T-cell (primary cell): Measurements from ENCODE around the gene GRIK4. TPM values are rescaled to one million over a fixed set of nuclear protein-coding genes. Genes with fewer than 3 reads are reported as not detected.

Source experiments
- ATAC-seq, 4 experiments: fragments of 200-7000 bp in 3 of 4; fragments of 150-1000 bp in 1 of 4; cut with Tn5 transposase; replicated peaks in 1 of 4; 1 replicate in 3 of 4; 2 replicates in 1 of 4; pipeline ENCODE4 v1.10.0; 2021; ENCODE audit warnings: moderate library complexity in 3 of 4, mild to moderate bottlenecking in 2 of 4, moderate number of reproducible peaks in 1 of 4
- CTCF ChIA-PET, 2 donors: fragments of 300-600 bp; sonication (Branson Sonifier 250); formaldehyde crosslinking; loops; one replicate each; lab custom pipeline; 2022; ENCODE audit warnings: antibody characterized with exemption in 2 of 2; lab: Charles Lee
- POLR2A ChIA-PET, 2 donors: fragments of 300-600 bp; sonication (Branson Sonifier 250); formaldehyde crosslinking; loops; one replicate each; lab custom pipeline; 2022; ENCODE audit warnings: antibody characterized with exemption in 2 of 2; lab: Charles Lee
- DNase-seq, 35 experiments: peaks; one replicate each; pipeline versions ENCODE4 v3.0.0 to v3.0.0-alpha.2; 2013 to 2023
- H3K27ac ChIP-seq: one replicate; pipeline ENCODE4 v1.5.1; 2013; ENCODE audit warnings: low read length
- H3K27me3 ChIP-seq, 2 experiments: replicated peaks in 1 of 2; 1 replicate in 1 of 2; 2 replicates in 1 of 2; pipeline versions ENCODE4 v1.6.1 to v1.7.0; 2013; ENCODE audit warnings: low read length in 1 of 2, mixed read lengths in 1 of 2; ENCODE audit not compliant: control insufficient read depth in 2 of 2, insufficient read depth in 2 of 2; ENCODE audit errors: extremely low read depth in 1 of 2
- H3K36me3 ChIP-seq, 2 donors: 1 replicate in 1 of 2; 2 replicates in 1 of 2; pipeline versions ENCODE4 v1.6.1 to v1.7.0; 2013; ENCODE audit warnings: low read length in 1 of 2; ENCODE audit not compliant: control insufficient read depth in 2 of 2, insufficient read depth in 1 of 2; ENCODE audit errors: extremely low read depth in 1 of 2
- H3K4me1 ChIP-seq, 2 experiments: 1 replicate in 1 of 2; 2 replicates in 1 of 2; pipeline versions ENCODE4 v1.6.1 to v1.7.0; 2013; ENCODE audit warnings: low read length in 2 of 2, mixed read lengths in 1 of 2; ENCODE audit not compliant: insufficient read depth in 2 of 2, control insufficient read depth in 1 of 2; ENCODE audit errors: extremely low read depth in 1 of 2
- H3K4me3 ChIP-seq, 2 donors: 1 replicate in 1 of 2; 2 replicates in 1 of 2; pipeline versions ENCODE4 v1.5.1 to v1.7.0; 2013; ENCODE audit warnings: mild to moderate bottlenecking in 2 of 2, low read length in 1 of 2, moderate library complexity in 1 of 2; ENCODE audit not compliant: control insufficient read depth in 1 of 2; ENCODE audit errors: extremely low read depth in 1 of 2
- H3K9me3 ChIP-seq: 2 replicates; pipeline ENCODE4 v1.7.0; 2013
- H3K27ac Mint-ChIP-seq, 2 donors: one replicate each; pipeline ENCODE4 v1.8.0; 2020 to 2021; ENCODE audit warnings: mild to moderate bottlenecking in 2 of 2, mixed read lengths in 2 of 2
- H3K27me3 Mint-ChIP-seq, 2 donors: one replicate each; pipeline ENCODE4 v1.8.0; 2021 to 2022; ENCODE audit warnings: mixed read lengths in 2 of 2
- H3K36me3 Mint-ChIP-seq: one replicate; pipeline ENCODE4 v1.8.0; 2021; ENCODE audit warnings: mixed read lengths
- H3K4me1 Mint-ChIP-seq, 3 donors: one replicate each; pipeline ENCODE4 v1.8.0; 2020 to 2022; ENCODE audit warnings: mixed read lengths in 3 of 3, mild to moderate bottlenecking in 1 of 3
- H3K4me3 Mint-ChIP-seq, 3 donors: one replicate each; pipeline ENCODE4 v1.8.0; 2020 to 2022; ENCODE audit warnings: mild to moderate bottlenecking in 3 of 3, mixed read lengths in 3 of 3, moderate library complexity in 3 of 3
- H3K9me3 Mint-ChIP-seq, 3 donors: one replicate each; pipeline ENCODE4 v1.8.0; 2020 to 2022; ENCODE audit warnings: mixed read lengths in 3 of 3
- WGBS: methylation state at CpG from one replicate; pipeline ENCODE4 v1.1.5; 2013; ENCODE audit warnings: missing lambda C conversion rate; ENCODE audit not compliant: insufficient coverage; 5-methylcytosine and 5-hydroxymethylcytosine counted together
- total RNA-seq, 35 experiments: library from RNA in 6 of 35; stranded (reverse) in 6 of 35; fragments of 120-200 nt in 1 of 35; gene quantifications; one replicate each; pipeline versions ENCODE4 v1.2.1 to v1.2.4 and lab custom pipeline; 2013 to 2026

The GRIK4 gene
- total RNA-seq, 5 donors from 2014 or later (not counting 1 experiment from before 2014, with no cell fraction given): 0.09 TPM; not detected in 4

DNA sequence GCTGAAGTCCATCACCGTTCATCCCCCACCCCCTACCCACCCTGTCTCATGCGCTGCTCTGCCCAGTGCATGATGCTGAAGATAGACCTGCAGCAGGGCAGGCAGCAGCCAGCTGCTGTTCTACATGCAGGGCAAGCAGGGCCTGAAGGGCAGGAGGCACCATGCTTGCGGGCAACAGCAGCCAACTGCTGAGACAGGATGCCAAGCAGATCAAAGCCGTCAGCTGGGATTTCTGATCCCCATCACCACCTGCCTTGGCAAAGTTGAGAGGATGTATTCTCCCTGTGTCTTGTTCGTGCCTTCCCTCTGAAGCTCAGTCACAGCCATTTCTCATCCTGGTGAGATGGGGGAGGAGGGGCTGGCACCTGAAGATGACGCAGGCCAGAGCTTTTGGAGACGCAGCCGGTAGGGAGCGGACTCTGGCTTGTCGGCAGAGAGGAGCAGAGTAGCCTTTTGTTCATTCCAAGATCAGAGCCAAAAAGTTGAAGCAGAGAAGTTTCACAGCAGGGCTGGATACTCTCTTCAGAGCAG is 227.0 kb downstream of the GRIK4 start:
- CTCF ChIA-PET: no interaction called here
- Histone ChIP-seq H3K9me3 (no peaks in the 10 kb centered on the region), H3K27me3 (peaks cover 0 to 26% of the 10 kb centered on the region in 2 experiments), H3K27ac (no peak overlapping the region), H3K4me1 (no peaks in the 10 kb centered on the region), H3K4me3 (no peak overlapping the region), H3K36me3 (no peaks in the 10 kb centered on the region)
- ATAC-seq: no peak
- POLR2A ChIA-PET: no interaction called here
- Mint-ChIP-seq H3K9me3 (no peaks in the 10 kb centered on the region), H3K36me3 (no peaks in the 10 kb centered on the region), H3K4me1 (no peaks in the 10 kb centered on the region), H3K4me3 (no peak overlapping the region), H3K27ac (no peak overlapping the region), H3K27me3 (peaks cover 10 to 18% of the 10 kb centered on the region in 2 donors)
- 92% methylated on average over 5 of the region's 10 CpGs for WGBS
- no peak for DNase-seq

DNA sequence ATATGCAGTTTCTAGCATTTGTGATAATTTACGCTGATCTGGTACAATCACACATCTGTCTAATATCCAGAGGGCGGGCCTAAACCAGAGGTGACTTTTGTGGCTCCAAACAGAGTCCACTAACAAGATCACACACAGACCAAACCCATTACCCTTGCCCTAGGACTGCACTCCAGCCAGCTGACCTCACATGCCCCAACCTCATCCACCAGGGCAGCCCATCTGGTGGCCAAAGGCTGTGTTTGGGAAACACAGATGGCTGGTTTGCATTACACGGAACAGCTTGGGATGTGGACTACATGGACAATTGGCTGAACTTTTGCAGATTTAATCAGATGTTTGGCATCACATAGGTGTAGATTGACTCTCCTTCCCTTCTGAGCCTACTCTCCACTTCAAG is 228.2 kb downstream of the GRIK4 start:
- H3K27ac Mint-ChIP-seq: no peak overlapping the region
- WGBS: 30% methylated on average over 2 of the region's 3 CpGs
- peaks cover 9 to 23% of the 10 kb centered on the region in 2 donors for H3K27me3 Mint-ChIP-seq
- CTCF ChIA-PET: no interaction called here
- Histone ChIP-seq H3K4me1 (no peaks in the 10 kb centered on the region), H3K9me3 (no peaks in the 10 kb centered on the region), H3K27ac (no peak overlapping the region), H3K4me3 (no peak overlapping the region), H3K36me3 (no peaks in the 10 kb centered on the region), H3K27me3 (peaks cover 0 to 32% of the 10 kb centered on the region in 2 experiments)
- no peaks in the 10 kb centered on the region for H3K36me3 Mint-ChIP-seq
- H3K9me3 Mint-ChIP-seq: no peaks in the 10 kb centered on the region
- no peak overlapping the region for H3K4me3 Mint-ChIP-seq
- H3K4me1 Mint-ChIP-seq: no peaks in the 10 kb centered on the region
- POLR2A ChIA-PET: no interaction called here
- DNase-seq: no peak
- no peak for ATAC-seq

DNA sequence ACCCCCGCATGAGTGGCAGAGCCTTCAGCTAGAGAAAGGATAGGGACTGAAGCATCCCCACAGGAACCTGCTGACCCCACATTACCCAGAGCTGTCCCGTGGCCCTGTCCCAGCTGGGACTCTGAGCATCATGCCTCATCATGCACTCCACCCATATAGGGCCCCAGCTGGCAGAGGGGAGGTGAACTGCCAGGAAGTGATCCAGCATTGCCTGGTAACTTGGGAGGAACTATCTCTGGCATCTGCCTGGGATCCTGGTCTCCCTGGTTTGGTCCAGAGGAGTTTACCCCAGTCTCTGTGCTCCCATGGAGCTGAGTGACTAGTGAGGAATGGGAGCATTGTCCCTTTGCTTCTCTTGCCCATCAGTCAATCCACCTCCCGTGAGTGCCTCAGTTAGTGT is 228.8 kb downstream of the GRIK4 start:
- Mint-ChIP-seq H3K9me3 (no peaks in the 10 kb centered on the region), H3K27me3 (peaks cover 9 to 21% of the 10 kb centered on the region in 2 donors), H3K27ac (no peak overlapping the region), H3K36me3 (no peaks in the 10 kb centered on the region), H3K4me1 (no peaks in the 10 kb centered on the region), H3K4me3 (no peak overlapping the region)
- whole genome bisulfite sequencing: no CpG with 5 or more reads among the region's 3 CpGs
- H3K36me3 ChIP-seq: no peaks in the 10 kb centered on the region
- POLR2A ChIA-PET: no interaction called here
- H3K4me1 ChIP-seq: no peaks in the 10 kb centered on the region
- DNase-seq (no peak), ATAC-seq (no peak)
- H3K27ac ChIP-seq: no peak overlapping the region
- CTCF ChIA-PET: no interaction called here
- no peaks in the 10 kb centered on the region for H3K9me3 ChIP-seq
- peaks cover 0 to 30% of the 10 kb centered on the region in 2 experiments for H3K27me3 ChIP-seq
- H3K4me3 ChIP-seq: no peak overlapping the region

DNA sequence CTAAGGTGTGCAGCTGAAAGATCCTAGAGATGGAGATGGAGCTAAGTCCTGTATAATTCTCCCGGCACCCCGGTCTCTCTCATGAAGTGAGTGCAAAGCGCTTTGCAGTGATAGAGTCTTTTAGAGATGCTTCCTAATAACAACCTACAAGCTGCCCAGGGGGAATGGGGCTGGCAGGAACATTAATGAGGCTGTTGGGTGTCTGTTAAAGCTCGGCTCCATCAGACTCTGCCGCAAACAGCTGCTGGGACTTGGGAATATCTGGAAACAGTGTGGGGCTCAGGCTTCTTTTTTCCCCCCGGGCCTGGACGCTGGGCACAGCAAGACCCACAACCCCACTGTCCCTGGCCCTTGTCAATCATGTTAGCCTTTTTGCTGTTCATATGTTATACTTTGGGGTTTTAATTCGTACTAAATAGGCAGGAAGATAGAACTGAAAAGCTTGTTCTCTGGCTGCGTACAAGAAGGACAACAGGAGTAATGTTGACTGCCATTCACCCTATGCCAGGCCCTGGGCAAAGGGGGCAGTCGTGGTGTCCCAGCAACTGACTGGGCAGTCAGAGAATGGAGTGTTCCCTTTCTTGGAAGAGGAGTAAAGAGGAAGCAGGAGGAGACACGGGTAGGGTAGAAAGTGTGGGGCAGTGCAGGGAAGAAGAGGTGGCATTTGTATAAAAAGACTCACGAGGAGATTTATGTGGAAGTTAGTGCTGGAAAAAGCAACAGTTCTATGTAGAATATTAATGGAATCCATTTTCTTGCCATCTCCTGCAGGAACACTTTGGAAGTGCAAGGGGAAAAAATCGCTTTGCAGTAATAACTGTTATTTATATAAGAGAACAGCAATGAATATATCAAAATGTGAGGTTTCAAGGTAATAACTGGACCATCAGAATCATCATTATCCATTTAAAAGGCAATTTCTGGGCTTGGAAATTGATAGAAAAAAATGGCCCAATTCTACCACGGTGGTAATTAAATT is 232.8 kb downstream of the GRIK4 start:
- no peaks in the 10 kb centered on the region for H3K4me1 Mint-ChIP-seq
- Histone ChIP-seq H3K4me1 (no peaks in the 10 kb centered on the region), H3K36me3 (no peaks in the 10 kb centered on the region), H3K27me3 (peaks cover 0 to 29% of the 10 kb centered on the region in 2 experiments), H3K4me3 (no peak overlapping the region), H3K9me3 (no peaks in the 10 kb centered on the region), H3K27ac (no peak overlapping the region)
- DNase-seq (no peak), ATAC-seq (no peak)
- WGBS: 60% methylated on average over 6 of the region's 14 CpGs
- no peaks in the 10 kb centered on the region for H3K9me3 Mint-ChIP-seq
- H3K36me3 Mint-ChIP-seq: no peaks in the 10 kb centered on the region
- H3K4me3 Mint-ChIP-seq: no peak overlapping the region
- H3K27me3 Mint-ChIP-seq: peaks cover 13 to 24% of the 10 kb centered on the region in 2 donors
- no peak overlapping the region for H3K27ac Mint-ChIP-seq
- CTCF ChIA-PET: no interaction called here
- POLR2A ChIA-PET: no interaction called here

DNA sequence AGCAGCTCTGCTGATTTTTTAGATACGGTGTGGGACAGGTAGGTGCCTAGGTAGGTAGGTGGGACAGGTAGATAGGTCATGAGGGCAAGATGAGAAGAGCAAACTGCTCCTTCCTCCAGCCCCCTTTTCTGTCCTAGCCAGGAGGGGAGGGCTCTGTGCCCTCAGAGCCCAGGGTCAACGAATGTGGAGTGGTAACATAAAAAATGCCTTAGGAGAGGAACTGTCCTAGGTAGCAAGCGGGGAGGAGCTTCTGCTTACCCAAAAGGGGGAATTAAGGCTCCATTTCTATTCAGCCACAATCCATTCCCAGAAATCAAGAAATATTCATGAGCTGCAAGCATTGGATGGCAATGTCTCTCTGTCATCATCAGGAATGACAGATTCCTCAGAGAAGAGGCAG is 234.8 kb downstream of the GRIK4 start:
- Mint-ChIP-seq H3K4me1 (no peaks in the 10 kb centered on the region), H3K36me3 (no peaks in the 10 kb centered on the region), H3K27ac (no peak overlapping the region), H3K27me3 (peaks cover 19 to 35% of the 10 kb centered on the region in 2 donors), H3K9me3 (no peaks in the 10 kb centered on the region), H3K4me3 (no peak overlapping the region)
- POLR2A ChIA-PET: no interaction called here
- no peak overlapping the region for H3K27ac ChIP-seq
- H3K36me3 ChIP-seq: no peaks in the 10 kb centered on the region
- CTCF ChIA-PET: no interaction called here
- DNase-seq: no peak
- no peaks in the 10 kb centered on the region for H3K9me3 ChIP-seq
- no peak for ATAC-seq
- 80% methylated on average over 1 of the region's 3 CpGs for WGBS
- no peaks in the 10 kb centered on the region for H3K4me1 ChIP-seq
- peaks cover 0 to 31% of the 10 kb centered on the region in 2 experiments for H3K27me3 ChIP-seq
- no peak overlapping the region for H3K4me3 ChIP-seq

DNA sequence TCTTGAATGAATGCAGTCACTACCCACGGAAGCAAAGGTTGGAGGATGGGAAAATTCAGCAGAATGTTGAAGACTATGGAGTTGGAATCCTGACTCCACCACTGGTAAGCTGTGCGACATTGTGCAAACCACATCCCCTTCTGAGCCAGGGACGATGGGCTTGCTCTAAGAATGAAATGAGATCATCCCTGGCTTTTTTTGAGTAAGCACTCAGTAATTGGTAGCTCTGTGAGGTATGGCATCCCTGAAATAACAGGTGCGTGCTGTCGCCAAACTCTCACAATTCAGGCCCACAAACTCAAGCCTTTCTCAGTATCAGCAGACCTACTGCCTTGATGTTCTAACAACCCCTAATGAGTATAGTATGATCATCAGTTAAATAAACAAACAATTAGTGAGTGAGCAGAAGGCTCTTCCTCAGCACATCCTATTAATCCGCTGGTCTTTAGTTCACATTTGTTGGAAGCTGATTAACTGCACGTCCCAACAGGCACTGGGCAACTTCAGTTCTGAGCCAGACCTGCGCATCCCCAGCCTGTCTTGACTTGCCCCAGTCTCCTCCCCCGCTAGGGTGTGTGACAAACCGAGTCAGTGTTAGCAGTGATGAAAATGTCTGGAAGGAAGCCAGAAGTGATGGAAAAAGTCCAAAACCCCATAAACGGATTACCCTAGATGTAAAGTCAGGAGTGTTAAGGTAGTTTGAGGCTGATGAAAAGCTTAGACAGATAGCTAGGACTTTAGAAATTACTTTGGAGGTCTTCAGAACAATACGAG is 235.5 kb downstream of the GRIK4 start:
- ATAC-seq: no peak
- H3K27me3 ChIP-seq: peaks cover 0 to 33% of the 10 kb centered on the region in 2 experiments

More for the DNA sequence above, 235.5 kb downstream of the GRIK4 start:
- Histone ChIP-seq H3K27ac (no peak overlapping the region), H3K36me3 (no peaks in the 10 kb centered on the region), H3K9me3 (no peaks in the 10 kb centered on the region), H3K4me3 (no peak overlapping the region), H3K4me1 (no peaks in the 10 kb centered on the region)
- H3K36me3 Mint-ChIP-seq: no peaks in the 10 kb centered on the region
- ChIA-PET CTCF (no interaction called here), POLR2A (no interaction called here)
- H3K4me1 Mint-ChIP-seq: no peaks in the 10 kb centered on the region
- no peaks in the 10 kb centered on the region for H3K9me3 Mint-ChIP-seq
- DNase-seq: no peak
- no peak overlapping the region for H3K27ac Mint-ChIP-seq
- WGBS: 50% methylated on average over 2 of the region's 12 CpGs
- peaks cover 15 to 32% of the 10 kb centered on the region in 2 donors for H3K27me3 Mint-ChIP-seq
- no peak overlapping the region for H3K4me3 Mint-ChIP-seq
